ENCODE data around the gene PRPF8. TPM values are rescaled to one million over a fixed set of nuclear protein-coding genes. Genes with fewer than 3 reads are reported as not detected.

The PRPF8 gene
- total RNA-seq, 1 experiment from 2014 or later = 103 TPM

DNA sequence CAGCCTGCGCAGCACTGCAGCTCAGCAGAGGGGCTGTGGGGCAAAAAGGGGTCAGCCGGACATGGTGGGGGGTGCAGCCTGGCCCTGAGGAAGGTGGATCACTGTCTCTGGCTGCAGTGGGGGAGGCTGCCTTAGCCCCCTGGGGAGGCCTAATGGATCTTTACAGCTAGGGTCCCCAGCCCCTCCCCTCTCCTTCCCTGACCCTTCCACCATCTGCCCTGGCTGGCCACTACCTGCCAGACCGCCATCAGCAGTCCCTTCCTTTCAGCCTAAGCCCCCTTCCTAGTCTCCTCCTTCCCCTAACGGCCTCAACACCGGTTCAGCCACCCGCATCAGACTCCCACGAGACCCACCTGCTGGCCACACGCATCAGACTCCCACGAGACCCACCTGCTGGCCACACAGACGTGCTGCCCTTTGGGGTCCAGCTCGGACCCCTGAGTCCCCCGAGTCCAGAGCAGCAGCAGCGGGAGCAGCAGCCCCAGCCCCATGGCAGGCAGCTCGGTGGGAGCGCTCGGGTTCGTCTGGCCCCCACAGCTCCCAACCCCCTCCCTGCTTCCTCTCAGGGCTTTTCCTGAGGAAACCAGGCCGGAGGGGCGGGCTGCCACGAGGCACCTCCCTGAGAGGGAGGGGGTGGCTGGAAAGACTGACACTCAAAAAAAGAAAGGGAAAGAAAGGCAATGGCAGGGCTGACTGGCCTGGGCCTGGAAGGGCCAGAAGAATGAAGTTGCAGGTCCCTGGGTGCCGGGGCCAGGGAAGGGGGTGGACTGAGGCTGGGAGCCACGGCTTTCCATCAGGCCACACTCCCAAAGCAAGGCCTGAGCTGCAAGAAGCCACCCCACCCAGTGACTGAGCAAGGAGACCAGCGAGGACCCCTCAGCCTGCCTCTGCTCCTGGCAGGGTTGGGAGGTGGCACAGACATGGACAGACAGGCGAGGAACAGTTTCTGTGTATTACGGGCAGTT is 39.2 kb downstream of the PRPF8 start, which contains the start of gene SCARF1:
Gene SCARF1, minus strand, starts transcription at position 526 of the 965 bp plus-strand sequence. Its CDS starts 35 bp downstream, at position 491.
- CTCF ChIA-PET = no interaction called here
- TF ChIP-seq, protein P1, sequence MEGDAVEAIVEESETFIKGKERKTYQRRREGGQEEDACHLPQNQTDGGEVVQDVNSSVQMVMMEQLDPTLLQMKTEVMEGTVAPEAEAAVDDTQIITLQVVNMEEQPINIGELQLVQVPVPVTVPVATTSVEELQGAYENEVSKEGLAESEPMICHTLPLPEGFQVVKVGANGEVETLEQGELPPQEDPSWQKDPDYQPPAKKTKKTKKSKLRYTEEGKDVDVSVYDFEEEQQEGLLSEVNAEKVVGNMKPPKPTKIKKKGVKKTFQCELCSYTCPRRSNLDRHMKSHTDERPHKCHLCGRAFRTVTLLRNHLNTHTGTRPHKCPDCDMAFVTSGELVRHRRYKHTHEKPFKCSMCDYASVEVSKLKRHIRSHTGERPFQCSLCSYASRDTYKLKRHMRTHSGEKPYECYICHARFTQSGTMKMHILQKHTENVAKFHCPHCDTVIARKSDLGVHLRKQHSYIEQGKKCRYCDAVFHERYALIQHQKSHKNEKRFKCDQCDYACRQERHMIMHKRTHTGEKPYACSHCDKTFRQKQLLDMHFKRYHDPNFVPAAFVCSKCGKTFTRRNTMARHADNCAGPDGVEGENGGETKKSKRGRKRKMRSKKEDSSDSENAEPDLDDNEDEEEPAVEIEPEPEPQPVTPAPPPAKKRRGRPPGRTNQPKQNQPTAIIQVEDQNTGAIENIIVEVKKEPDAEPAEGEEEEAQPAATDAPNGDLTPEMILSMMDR (conservative IDR thresholded peaks at IDR 0.05; ENCODE audit: low read depth, low read length) = no peak
- TF ChIP-seq EZH2 (IDR thresholded peaks at IDR 0.05; ENCODE audit: low read length, unreplicated experiment) (no peak), EZH2phosphoT487 (IDR thresholded peaks at IDR 0.05; ENCODE audit: borderline replicate concordance, low read length) (no peak)
- Histone ChIP-seq H3K4me1 (ENCODE audit: insufficient read depth, low read length) (peaks cover 24% of the 10 kb centered on the region), H3K27ac (ENCODE audit: low read length) (no peak within 1 kb of the TSS), H2AFZ (ENCODE audit: low read length) (no peak within 1 kb of the TSS), H4K20me1 (ENCODE audit: low read length) (no peaks in the 10 kb centered on the region), H3K9me2 (replicated peaks; ENCODE audit: low read length) (no peaks in the 10 kb centered on the region), H3K36me3 (ENCODE audit: low read depth, low read length) (no peaks in the 10 kb centered on the region), H3K9me3 (ENCODE audit: low read length) (no peaks in the 10 kb centered on the region), H3K4me2 (ENCODE audit: low read length) (no peak within 1 kb of the TSS), H3F3A (ENCODE audit: low read length, unreplicated experiment) (no peaks in the 10 kb centered on the region), H3K27me3 (ENCODE audit: low read length) (no peaks in the 10 kb centered on the region), H3K4me3 (ENCODE audit: low read length) (no peak within 1 kb of the TSS), H3K9ac (ENCODE audit: low read length) (no peak within 1 kb of the TSS), H3K79me2 (ENCODE audit: low read length) (no peaks in the 10 kb centered on the region)
- intact Hi-C loops (cut with micrococcal nuclease) = no loop called here
- ATAC-seq (no peak), DNase-seq (no peak)
- POLR2A ChIA-PET (ENCODE audit: unreplicated experiment) = no interaction called here
- BruUV-seq (replicated peaks) = no TSS peak

DNA sequence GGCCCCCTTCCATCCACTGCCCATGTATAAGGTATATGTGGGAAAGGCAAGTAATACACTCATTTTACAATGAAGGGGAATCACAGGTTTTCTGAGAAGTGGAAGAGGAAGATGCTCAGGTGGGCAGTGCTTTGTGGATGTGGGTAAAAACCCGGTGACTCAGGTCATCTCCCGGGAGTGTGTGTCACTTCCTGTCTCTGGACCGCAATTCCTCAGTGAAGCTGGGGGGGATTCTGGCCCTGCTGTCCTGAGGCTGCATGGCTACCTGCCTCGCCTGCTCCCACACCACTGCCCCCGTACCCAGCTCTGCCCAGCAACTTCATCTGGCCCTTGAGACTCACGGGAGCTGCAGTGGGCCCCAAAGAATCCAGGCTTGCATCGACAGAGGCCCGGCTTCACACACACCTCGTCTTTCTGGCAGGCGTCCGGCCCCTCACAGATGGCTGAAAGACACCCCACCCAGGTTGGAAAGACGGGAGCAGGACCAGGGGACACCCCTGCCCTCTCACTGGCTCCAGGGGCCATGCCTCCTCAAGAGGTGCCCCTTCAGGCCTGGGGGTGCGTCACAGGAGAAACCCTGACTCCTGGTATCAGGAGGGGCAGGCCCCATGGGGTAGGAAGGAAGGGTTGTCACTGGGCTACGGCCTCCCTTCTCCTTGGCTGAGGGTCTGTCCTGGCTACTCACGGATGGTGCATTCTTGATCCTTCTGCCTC is 40.0 kb downstream of the PRPF8 start:
- Histone ChIP-seq H3K36me3 (ENCODE audit: low read depth, low read length) (no peaks in the 10 kb centered on the region), H3K4me3 (ENCODE audit: low read length) (no peak overlapping the region), H3K9ac (ENCODE audit: low read length) (no peak overlapping the region), H3K4me2 (ENCODE audit: low read length) (peak overlapping the region; percentile 82), H3F3A (ENCODE audit: low read length, unreplicated experiment) (no peaks in the 10 kb centered on the region), H3K27ac (ENCODE audit: low read length) (no peak overlapping the region), H2AFZ (ENCODE audit: low read length) (no peak overlapping the region), H3K9me2 (replicated peaks; ENCODE audit: low read length) (no peaks in the 10 kb centered on the region), H3K9me3 (ENCODE audit: low read length) (no peaks in the 10 kb centered on the region), H3K4me1 (ENCODE audit: insufficient read depth, low read length) (peaks cover 16% of the 10 kb centered on the region), H3K79me2 (ENCODE audit: low read length) (no peaks in the 10 kb centered on the region), H4K20me1 (ENCODE audit: low read length) (no peaks in the 10 kb centered on the region), H3K27me3 (ENCODE audit: low read length) (no peaks in the 10 kb centered on the region)
- no peak for TF ChIP-seq EZH2phosphoT487 (IDR thresholded peaks at IDR 0.05; ENCODE audit: borderline replicate concordance, low read length)
- TF ChIP-seq, protein P1 (conservative IDR thresholded peaks at IDR 0.05; ENCODE audit: low read depth, low read length) = no peak
- no peak for TF ChIP-seq EZH2 (IDR thresholded peaks at IDR 0.05; ENCODE audit: low read length, unreplicated experiment)
- no TSS peak for BruUV-seq (replicated peaks)
- ATAC-seq (no peak; the same call in 1 of the 2 replicates), DNase-seq (peak; percentile 55)
- intact Hi-C loops (cut with micrococcal nuclease) = no loop called here
- CTCF ChIA-PET = no interaction called here
- POLR2A ChIA-PET (ENCODE audit: unreplicated experiment) = no interaction called here

Data from PC-3 (cell line).